GM15510 (cell line): ENCODE data around the gene NKD2.

ENCODE experiments used
- POLR2A ChIP-seq: IDR thresholded peaks from 3 replicates; pipeline ENCODE4 v1.6.1; 2011; ENCODE audit warnings: borderline replicate concordance; ENCODE audit not compliant: insufficient read length; ENCODE audit errors: extremely low read depth

Gene NKD2

GRCh38 chr5:1013238-1013947 lies 4.8 kb downstream of the NKD2 start:
- no peak for TF ChIP-seq POLR2A

- TF ChIP-seq POLR2A: no peak
These were observed 5.3 kb downstream of the NKD2 start for GRCh38 chr5:1013948-1014301.

DNA sequence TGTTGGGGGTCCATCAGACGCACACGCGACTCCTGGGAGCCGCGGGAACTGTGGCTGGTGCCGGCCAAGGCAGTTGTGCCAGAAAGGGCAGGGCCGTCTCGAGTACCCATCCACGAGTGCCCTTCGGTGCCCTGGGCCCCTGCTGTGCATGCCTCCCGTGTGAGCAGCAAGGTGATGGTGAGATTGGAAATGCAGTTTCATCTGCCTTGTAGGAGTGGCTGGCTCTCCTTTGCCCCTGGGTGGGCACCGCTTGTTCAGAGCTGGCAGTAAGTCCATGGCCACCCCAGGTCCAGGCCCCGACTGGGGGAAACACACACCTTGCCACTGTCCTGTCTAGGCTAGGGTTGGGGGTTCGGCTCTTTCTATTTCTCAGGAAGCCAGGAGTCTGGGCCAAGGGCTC lies 5.7 kb downstream of the NKD2 start:
- no peak for TF ChIP-seq POLR2A

GRCh38 chr5:1014781-1015221 lies 6.2 kb downstream of the NKD2 start:
- TF ChIP-seq POLR2A: no peak

DNA sequence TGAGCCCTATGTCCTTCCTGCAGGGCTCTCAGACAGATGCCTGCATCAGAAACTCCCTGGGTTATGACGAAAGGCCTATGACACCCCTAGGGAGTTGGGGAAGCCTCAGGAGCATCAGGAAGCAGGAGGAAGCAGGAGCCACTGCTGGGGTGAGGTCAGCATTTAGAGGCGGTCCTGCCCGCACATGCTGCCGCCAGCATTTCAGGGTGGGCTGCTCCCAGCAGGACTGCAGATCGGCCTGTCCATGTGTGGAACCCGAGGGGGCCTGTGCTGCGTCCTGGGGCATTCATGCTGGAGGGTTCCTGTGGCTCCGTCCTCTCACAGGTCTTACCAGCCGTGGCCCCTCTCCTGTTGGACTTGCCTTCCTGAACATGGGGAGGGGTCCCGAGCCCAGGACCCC lies 6.9 kb downstream of the NKD2 start:
- TF ChIP-seq POLR2A: no peak

GRCh38 chr5:1016036-1016435 lies 7.4 kb downstream of the NKD2 start:
- no peak for TF ChIP-seq POLR2A

DNA sequence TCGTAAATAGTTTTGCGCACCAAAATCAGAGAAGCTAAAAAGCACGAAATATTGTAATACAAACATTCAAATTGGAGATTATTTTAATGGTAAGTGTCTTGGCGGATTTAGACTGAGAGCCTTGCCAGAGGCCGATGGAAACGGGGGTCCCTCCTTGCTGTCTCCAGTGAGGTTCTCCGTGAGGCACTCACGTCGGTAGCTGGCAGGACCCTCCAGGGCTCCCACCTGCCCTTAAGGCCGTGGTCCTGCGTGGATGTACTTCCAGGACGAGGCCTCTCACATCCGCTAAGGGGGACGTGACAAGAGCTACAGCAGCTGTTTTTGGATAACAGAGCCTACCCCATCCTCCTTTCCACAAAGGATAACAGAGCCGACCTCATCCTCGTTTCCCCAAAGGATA lies 7.9 kb downstream of the NKD2 start:
- TF ChIP-seq POLR2A: no peak

GRCh38 chr5:1017056-1017455 lies 8.5 kb downstream of the NKD2 start:
- no peak for TF ChIP-seq POLR2A

DNA sequence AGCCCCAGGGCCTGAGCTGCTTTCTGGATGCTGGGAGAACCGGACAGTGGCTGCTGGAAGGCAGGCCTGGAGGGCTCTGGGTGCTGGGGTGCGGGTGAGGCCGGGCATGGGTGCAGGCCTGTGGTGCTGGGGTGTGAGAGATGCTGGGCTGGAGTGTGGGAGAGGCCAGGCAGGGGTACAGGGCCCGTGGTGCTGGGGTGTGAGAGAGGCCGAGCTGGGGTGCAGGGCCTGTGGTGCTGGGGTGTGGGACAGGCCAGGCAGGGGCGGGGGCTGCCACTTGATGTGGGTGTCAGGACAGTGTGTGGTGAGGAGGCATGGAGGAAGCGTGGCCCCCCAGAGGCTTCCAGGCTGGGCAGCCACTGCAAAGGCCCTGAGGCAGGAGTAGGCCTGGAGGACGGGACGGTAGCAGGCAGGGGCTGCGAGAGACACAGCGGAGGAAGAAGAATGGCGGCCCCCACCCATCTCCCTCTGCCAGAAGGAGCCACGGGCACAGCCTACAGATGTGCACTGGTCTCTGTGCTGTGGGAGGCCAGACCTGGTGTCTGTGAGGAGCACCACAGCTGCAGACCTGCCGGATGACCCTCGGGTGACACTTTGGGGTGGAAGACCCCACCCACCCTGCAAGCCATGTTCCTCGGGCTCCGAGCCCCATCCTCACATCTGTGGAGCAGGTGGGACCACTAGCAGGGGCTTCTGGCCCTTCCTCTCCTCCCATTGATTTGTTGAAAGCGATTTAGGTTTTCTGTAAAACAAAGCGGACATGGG lies 9.3 kb downstream of the NKD2 start:
- TF ChIP-seq POLR2A: no peak

DNA sequence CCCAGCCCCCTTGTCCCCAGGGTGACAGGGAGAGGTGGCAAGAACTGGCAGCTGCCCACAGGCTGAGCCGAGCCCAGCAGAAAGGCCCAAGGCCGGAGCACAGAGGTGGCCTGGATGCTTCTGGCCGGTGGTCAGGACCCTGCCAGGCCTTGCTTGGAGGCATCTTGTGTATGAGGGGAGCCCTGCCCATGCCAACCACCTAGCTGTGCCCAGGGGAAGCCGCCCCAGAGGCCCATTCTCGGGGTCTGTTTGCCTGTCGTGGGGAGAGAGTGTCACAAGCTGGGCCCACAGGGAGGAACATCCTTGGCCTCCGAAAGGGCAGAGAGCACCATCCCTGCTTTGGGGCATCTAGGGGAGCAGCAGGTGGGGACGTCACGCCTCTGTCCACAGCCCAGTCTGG lies 10.0 kb downstream of the NKD2 start:
- TF ChIP-seq POLR2A: no peak

- TF ChIP-seq POLR2A: no peak
These were observed 10.7 kb downstream of the NKD2 start for GRCh38 chr5:1019001-1019905.

DNA sequence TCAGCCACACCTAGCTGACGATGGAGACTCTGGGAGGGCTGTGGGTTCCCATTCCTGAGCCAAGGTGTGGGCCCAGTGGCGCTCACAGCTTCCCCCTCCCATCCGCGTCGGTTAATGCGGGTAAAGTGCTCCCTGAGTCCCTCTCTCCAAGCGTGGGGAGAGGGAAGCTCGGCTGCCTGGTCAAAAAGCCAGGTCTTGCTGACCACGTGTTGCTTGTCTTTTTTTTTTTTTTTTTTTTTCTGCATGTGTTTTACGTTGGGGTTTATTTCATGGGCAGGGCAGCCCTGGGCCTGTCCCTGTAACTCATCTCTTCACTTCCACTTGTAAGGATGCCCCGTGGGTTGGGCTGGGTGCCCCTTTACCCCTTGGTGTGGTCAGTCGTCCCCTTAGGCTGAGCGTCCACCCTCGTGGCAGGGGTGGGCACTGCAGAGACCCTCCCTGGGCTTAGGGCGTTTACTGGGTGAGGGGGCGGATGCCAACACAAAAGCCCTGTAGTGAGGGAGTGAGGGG lies 11.9 kb downstream of the NKD2 start:
- no peak for TF ChIP-seq POLR2A

- no peak for TF ChIP-seq POLR2A
These were observed 12.8 kb downstream of the NKD2 start for GRCh38 chr5:1021136-1021968.
